Measurements from ENCODE around the gene CDNF.

DNA sequence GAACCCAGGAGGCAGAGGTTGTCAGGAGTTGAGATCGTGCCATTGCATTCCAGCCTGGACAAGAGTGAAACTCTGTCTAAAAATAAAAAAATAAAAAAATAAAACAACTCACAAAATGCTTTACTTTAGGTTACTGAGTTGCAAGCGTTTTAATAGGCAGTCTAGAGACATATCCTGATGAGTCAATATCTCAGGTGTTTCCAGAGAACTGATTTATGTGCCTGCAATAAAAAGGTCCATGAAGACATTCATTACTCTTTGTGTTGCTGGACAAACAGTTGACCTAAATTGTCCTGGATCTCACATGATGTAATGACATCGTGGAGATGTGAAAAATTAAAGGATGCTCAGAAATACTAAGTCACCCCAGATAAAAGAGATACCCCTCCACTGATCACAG, 31.5 kb downstream of the CDNF start:
- TF ChIP-seq, protein P1, sequence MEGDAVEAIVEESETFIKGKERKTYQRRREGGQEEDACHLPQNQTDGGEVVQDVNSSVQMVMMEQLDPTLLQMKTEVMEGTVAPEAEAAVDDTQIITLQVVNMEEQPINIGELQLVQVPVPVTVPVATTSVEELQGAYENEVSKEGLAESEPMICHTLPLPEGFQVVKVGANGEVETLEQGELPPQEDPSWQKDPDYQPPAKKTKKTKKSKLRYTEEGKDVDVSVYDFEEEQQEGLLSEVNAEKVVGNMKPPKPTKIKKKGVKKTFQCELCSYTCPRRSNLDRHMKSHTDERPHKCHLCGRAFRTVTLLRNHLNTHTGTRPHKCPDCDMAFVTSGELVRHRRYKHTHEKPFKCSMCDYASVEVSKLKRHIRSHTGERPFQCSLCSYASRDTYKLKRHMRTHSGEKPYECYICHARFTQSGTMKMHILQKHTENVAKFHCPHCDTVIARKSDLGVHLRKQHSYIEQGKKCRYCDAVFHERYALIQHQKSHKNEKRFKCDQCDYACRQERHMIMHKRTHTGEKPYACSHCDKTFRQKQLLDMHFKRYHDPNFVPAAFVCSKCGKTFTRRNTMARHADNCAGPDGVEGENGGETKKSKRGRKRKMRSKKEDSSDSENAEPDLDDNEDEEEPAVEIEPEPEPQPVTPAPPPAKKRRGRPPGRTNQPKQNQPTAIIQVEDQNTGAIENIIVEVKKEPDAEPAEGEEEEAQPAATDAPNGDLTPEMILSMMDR (IDR thresholded peaks at IDR 0.05; ENCODE audit: extremely low read depth in 1 of 2, insufficient read depth in 1 of 2, low read depth in 1 of 2, low read length in 2 of 2), result no peak
- TF ChIP-seq JUN (IDR thresholded peaks at IDR 0.05; ENCODE audit: borderline replicate concordance, insufficient read depth, insufficient read length, low read depth), result no peak
- no peak for TF ChIP-seq POLR2A (IDR thresholded peaks at IDR 0.05; ENCODE audit: low read depth, low read length)
